ENCODE measurements around the gene RAPGEF6. TPM values are rescaled to one million over a fixed set of nuclear protein-coding genes. Genes with fewer than 3 reads are reported as not detected.
A peak's percentile ranks its signal among the peaks of the same experiment; 100 is the strongest.
"Not testable (repeated sequence)": the region's sequence is repeated elsewhere in the genome, so short reads cannot be mapped to it uniquely, and the experiment has no call there.

RAPGEF6 gene
- total and polyA plus RNA-seq, 8 donors: 18.2 to 23.7 (median 20.1) TPM

GRCh38 chr5:131605086-131605485, 29.9 kb downstream of the RAPGEF6 start:
- intact Hi-C loops (cut with DNase I): no loop called here
- ATAC-seq: no peak

GRCh38 chr5:131595088-131596033, 39.7 kb downstream of the RAPGEF6 start:
- intact Hi-C loops (cut with DNase I): no loop called here
- TF ChIP-seq, protein P1, sequence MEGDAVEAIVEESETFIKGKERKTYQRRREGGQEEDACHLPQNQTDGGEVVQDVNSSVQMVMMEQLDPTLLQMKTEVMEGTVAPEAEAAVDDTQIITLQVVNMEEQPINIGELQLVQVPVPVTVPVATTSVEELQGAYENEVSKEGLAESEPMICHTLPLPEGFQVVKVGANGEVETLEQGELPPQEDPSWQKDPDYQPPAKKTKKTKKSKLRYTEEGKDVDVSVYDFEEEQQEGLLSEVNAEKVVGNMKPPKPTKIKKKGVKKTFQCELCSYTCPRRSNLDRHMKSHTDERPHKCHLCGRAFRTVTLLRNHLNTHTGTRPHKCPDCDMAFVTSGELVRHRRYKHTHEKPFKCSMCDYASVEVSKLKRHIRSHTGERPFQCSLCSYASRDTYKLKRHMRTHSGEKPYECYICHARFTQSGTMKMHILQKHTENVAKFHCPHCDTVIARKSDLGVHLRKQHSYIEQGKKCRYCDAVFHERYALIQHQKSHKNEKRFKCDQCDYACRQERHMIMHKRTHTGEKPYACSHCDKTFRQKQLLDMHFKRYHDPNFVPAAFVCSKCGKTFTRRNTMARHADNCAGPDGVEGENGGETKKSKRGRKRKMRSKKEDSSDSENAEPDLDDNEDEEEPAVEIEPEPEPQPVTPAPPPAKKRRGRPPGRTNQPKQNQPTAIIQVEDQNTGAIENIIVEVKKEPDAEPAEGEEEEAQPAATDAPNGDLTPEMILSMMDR (IDR thresholded peaks at IDR 0.05): no peak
- no peak for ATAC-seq

More at GRCh38 chr5:131605086-131605485, 29.9 kb downstream of the RAPGEF6 start:
- peaks cover 0 to 3% of the 10 kb centered on the region in 2 donors for H3K4me1 ChIP-seq
- no peaks in the 10 kb centered on the region for H3K27me3 ChIP-seq
- no peaks in the 10 kb centered on the region for H3K9me3 ChIP-seq
- H3K27ac ChIP-seq: no peak overlapping the region
- H3K4me3 ChIP-seq: no peak overlapping the region
- peaks cover 0 to 20% of the 10 kb centered on the region in 2 donors for H3K36me3 ChIP-seq
- TF ChIP-seq, protein P1 (IDR thresholded peaks at IDR 0.05): no peak
- no peak for DNase-seq

GRCh38 chr5:131593921-131594320, 41.1 kb downstream of the RAPGEF6 start:
- ATAC-seq (no peak), DNase-seq (no peak)
- H3K4me1 ChIP-seq: peaks cover 0 to 18% of the 10 kb centered on the region in 2 donors
- no peaks in the 10 kb centered on the region for H3K9me3 ChIP-seq
- no peaks in the 10 kb centered on the region for H3K27me3 ChIP-seq
- intact Hi-C loops (cut with DNase I): no loop called here
- H3K36me3 ChIP-seq: no peaks in the 10 kb centered on the region
- TF ChIP-seq, protein P1 (IDR thresholded peaks at IDR 0.05): no peak
- no peak overlapping the region for H3K4me3 ChIP-seq
- H3K27ac ChIP-seq: no peak overlapping the region

More at GRCh38 chr5:131595088-131596033, 39.7 kb downstream of the RAPGEF6 start:
- H3K9me3 ChIP-seq: no peaks in the 10 kb centered on the region
- DNase-seq: no peak
- peaks cover 0 to 7% of the 10 kb centered on the region in 2 donors for H3K36me3 ChIP-seq
- H3K4me1 ChIP-seq: peaks cover 0 to 18% of the 10 kb centered on the region in 2 donors
- no peak overlapping the region for H3K4me3 ChIP-seq
- H3K27ac ChIP-seq: no peak overlapping the region
- H3K27me3 ChIP-seq: no peaks in the 10 kb centered on the region

GRCh38 chr5:131593436-131593835, 41.6 kb downstream of the RAPGEF6 start:
- peaks cover 0 to 18% of the 10 kb centered on the region in 2 donors for H3K4me1 ChIP-seq

GRCh38 chr5:131589510-131590348, 45.3 kb downstream of the RAPGEF6 start:
- TF ChIP-seq, protein P1 (IDR thresholded peaks at IDR 0.05): peak; percentile 62 to 93
- Histone ChIP-seq H3K36me3 (no peaks in the 10 kb centered on the region), H3K27me3 (no peaks in the 10 kb centered on the region), H3K9me3 (no peaks in the 10 kb centered on the region), H3K4me3 (no peak overlapping the region), H3K27ac (no peak overlapping the region), H3K4me1 (peaks cover 0 to 18% of the 10 kb centered on the region in 2 donors)
- ATAC-seq: peak; percentile 86
- peak in 2 of 4 donors; percentile 54 to 73 for DNase-seq
- intact Hi-C loops (cut with DNase I): loop anchor here in 1 of 2 donors (5.0 kb wide), 1 partner anchor 418 kb away; no protein-coding TSS in a partner anchor

More at GRCh38 chr5:131593436-131593835, 41.6 kb downstream of the RAPGEF6 start:
- DNase-seq; ATAC-seq; intact Hi-C loops (cut with DNase I); H3K27me3 ChIP-seq; H3K36me3 ChIP-seq; H3K9me3 ChIP-seq; H3K27ac ChIP-seq; H3K4me3 ChIP-seq: not testable (repeated sequence)

All from left lung (tissue), 10 donors.